ENCODE results near the gene HMGXB3.
"Not testable (repeated sequence)": the region's sequence is repeated elsewhere in the genome, so short reads cannot be mapped to it uniquely, and the experiment has no call there.

Gene HMGXB3

DNA sequence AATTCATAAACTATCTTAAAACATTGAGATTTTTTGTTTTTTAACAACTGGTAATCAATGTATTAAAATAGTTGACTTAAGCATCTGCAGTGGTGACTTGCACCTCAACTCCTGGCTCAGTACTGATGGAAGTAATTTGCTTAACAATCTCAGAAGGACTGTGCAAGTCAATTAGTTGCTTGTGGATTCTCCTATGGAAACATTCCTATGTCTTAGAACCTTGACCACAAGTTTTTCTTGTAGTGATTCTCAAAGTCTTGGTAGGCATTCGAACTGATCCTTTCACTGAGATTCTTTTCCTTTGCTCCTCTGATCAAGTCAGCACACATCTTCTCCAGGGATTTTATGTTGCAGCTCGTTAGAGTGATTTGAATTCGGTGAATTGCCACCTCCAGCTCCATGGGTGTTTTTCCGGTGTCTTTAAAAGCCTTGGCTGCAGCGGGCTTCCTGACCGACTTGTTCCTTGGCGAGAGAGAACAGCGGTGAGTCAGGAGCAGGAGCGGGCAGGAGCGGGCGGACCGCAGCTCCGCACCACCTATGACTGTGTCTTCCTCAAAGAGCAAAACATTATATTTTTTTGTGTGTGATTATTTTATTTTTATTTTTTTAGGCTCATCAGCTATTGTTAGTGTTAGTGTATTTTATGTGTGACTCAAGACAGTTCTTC lies 21.1 kb downstream of the HMGXB3 start:
- no peak for DNase-seq (ENCODE audit: low read depth)

DNA sequence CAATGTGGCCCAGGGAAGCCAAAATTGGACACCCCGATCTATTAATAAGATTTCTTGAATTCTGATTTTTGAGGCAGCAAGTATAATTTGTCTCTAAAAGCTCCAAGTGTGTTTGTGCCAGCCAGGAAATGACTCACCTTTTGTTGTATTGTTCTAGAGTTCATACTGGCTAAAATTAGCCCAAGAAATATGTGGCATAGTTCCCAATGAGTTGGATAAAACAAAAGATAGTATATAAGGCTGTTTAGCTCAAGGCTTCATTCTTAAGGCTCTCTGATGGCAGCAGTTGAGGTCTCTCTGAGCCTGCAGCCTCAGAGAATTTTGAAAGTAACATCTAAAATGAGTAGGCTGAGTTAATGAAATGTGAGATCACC lies 21.6 kb downstream of the HMGXB3 start:
- no peak for DNase-seq (ENCODE audit: low read depth)

DNA sequence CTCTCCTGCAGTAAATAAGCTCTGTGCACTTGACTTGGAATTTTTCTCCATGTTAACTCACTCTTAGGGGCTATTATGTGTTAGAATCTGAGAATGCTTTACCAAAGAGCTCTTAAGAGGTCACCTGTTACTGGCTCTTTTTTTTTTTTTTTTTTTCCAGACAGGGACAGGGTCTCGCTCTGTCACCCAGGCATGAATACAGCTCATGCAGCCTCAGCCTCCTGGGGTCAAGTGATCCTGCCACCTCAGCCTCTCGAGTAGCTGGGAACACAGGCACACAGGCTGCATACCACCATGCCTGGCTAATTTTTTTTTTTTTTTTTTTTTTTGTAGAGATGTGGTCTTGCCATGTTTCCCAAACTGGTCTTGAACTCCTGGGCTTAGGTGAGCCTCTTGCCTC lies 22.1 kb downstream of the HMGXB3 start:
- DNase-seq (ENCODE audit: low read depth), result no peak

DNA sequence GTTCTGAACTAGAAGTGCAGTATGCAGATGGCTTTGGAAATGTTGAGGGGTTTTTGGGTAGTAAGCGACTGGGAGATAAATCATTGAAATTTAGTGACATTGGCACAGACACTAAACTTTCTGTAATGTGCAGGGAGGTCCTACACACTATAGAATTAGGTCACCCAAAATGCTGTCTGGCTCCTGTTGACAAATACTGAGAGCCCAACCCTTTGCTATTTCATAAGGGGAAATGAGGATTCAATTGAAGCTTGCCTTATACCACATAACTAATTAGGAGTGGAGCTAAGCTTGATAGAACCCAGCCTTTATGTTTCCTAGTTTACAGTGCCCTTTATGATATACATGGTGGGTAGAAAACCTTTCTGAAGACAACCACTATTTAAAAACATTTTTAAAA lies 22.6 kb downstream of the HMGXB3 start:
- no peak for DNase-seq (ENCODE audit: low read depth)

DNA sequence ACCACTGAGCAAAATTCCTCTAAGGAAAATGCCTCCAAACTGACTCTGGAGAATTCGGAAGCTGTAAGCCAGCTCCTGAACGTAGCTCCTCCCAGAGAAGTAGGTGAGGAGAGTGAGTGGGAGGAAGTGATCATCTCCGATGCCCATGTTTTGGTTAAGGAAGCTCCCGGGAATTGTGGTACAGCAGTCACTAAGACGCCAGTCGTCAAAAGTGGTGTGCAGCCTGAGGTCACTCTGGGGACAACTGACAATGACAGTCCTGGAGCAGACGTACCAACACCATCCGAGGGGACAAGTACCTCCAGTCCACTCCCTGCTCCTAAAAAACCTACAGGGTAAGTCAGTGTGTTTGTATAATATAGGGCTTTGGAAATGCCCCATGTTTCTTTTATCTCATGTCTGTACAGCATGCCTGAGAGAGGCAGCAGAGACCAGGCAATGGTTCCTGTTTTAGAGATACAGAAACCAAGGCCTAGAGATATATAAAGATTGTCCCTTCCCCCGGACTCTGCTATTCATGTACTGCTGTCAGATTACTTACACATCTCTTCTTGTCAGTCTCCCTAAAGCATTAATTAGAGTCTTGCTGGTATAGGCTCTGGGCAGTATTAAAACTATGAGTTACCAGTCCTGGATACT lies 23.9 kb downstream of the HMGXB3 start:
- DNase-seq (ENCODE audit: low read depth), result no peak

DNA sequence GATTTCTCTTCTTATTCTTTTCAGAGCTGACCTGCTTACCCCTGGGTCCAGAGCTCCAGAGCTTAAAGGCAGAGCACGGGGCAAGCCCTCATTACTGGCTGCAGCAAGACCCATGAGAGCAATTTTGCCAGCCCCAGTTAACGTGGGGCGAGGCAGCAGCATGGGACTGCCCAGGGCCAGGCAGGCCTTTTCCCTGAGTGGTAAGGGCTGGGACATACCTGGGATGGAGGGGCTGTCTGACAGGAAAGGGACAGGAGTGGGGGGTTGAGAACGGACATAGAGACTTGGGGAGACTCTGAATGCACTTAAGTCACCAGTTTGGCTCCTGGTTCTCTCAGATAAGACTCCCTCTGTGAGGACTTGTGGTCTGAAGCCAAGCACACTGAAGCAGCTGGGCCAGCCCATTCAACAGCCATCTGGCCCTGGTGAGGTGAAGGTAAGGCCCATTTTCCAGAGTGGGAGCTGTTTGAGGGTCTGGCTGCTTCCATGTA lies 26.2 kb downstream of the HMGXB3 start:
- no peak for DNase-seq (ENCODE audit: low read depth)

DNA sequence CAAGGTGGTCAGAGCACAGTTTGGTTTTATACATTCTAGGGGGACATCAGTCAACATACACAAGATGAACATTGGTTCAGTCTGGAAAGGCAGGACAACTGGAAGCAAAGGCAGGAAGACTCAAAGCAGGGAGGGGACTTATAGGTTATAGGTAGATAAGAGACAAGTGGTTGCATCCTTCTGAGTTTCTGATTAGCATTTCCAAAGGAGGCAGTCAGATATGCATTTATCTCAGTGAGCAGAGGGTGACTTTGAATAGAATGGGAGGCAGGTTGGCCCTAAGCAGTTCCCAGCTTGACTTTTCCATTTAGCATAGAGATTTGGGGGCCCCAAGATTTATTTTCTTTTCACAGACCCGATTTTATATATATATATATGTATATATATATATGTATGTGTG lies 27.5 kb downstream of the HMGXB3 start:
- not testable (repeated sequence) for DNase-seq (ENCODE audit: low read depth)

DNA sequence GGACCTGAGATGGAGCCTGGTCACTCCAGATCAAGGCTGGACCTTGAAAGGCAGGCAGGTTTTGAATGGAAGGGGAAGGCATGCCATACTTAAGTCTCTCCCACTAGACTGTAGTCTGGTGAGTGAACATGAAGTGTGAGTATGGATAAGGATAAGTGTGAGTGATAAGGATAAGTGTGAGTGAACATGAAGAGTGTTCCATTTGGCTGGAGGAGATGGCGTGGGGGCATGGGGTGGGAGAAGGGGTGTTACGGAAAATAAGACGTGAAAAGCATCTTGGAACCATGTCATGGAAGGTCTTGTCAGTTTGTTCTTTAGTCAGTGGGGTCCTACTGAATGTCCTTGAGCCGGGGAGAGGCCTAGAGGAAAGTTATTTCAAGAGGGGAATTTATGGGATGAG lies 32.8 kb downstream of the HMGXB3 start:
- no peak for DNase-seq (ENCODE audit: low read depth)

DNA sequence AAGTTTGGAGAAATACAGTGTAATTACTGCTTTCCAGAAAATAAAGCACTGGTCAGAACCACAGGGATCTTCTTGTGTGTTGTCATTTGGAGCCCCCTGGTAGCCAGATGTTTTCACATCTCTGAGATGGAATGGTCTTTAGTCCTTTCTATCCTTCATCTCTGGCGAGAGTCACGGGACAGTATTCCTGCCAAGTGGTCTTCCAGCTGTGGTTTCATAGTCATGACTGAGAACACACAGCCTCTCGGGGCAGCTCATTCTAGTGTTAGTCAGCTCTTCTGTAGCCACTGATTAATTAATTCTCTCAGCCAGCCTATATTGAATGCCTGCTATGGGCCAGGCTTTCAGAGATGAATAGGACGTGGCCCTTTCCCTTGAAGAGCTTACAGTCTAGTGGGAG lies 34.1 kb downstream of the HMGXB3 start:
- DNase-seq (ENCODE audit: low read depth), result no peak

DNA sequence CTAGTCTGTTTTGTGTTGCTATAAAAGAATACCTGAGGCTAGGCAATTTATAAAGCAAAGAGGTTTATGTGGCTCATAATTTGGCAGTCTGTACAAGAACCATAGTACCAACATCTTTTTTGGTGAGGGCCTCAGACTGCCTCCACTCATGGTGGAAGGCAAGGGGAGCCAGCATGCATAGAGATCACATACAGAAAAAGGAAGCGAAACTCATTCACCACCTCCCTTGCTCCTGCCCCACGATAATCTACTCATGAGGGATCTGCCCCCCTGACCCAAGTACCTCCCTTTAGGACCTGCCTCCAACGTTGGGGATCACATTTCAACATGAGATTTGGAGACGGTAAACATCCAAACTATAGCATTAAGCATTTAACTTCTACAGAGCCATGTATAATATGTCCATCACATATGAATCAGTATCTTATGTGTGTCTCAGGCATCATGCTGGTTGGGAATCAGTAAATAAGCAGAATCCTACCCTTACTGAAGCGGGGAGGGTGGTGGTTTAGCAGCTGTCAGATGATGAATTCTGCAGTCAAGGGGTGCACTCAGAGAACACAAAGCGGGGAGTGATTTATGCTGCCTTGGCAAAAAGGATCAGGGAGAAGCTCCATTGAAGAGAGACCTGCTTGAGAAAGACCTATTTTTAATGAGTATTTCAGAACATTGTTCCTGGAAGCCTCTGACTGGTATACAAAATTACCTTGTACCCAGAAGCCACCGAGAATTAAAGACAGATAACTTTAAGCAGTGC lies 34.8 kb downstream of the HMGXB3 start:
- DNase-seq (ENCODE audit: low read depth), result no peak

DNA sequence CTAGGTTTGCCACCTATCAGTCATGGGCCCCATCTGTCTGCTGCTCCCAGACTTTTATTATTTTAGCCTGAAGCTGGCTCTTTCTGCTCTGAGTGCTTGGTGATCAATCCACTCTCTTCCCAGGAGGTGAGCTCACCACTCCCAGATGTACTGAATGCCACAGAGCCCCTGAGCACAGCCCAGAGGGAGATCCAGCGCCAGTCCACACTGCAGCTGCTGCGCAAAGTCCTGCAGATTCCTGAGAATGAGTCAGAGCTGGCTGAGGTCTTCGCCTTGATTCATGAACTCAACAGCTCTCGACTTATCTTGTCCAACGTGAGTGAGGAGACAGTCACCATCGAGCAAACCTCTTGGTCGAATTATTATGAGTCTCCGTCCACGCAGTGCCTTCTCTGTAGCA lies 36.0 kb downstream of the HMGXB3 start:
- no peak for DNase-seq (ENCODE audit: low read depth)

DNA sequence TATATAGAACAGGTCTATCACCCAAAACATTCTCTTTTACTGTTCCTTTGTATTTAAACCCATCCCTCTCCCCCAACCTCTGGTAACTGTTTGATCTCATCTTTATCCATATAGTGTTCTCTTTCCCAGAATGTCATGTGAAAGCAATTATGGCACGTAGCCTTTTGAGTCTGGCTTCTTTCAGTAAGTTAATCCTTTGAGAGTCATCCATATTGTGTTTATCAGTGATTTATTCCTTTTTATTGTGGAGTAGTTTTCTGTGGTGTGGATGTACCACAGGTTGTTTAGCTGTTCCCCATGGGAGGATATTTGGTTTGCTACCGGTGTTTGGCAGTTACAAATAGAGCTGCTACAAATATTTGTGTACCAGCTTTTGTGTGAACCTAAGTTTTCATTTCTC lies 38.0 kb downstream of the HMGXB3 start:
- DNase-seq (ENCODE audit: low read depth), result no peak

DNA sequence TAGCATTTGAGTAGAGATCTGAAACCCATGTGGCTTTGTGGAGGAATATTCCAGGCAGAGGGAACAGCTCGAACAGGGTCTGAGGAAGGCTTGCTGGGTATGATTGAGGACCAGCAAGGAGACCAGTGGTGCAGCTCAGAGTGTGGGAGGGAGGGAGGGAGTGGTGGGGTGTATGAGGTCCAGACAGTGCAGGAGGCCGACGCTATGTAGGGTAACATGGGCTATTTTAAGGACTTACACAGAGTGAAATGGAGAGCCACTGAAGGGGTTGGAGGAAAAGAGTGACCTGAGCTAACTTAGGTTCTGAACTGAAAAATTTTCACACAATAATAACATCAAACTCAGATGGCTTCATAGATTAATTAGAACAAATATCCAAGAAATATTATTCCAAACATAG lies 41.9 kb downstream of the HMGXB3 start:
- DNase-seq (ENCODE audit: low read depth), result no peak

DNA sequence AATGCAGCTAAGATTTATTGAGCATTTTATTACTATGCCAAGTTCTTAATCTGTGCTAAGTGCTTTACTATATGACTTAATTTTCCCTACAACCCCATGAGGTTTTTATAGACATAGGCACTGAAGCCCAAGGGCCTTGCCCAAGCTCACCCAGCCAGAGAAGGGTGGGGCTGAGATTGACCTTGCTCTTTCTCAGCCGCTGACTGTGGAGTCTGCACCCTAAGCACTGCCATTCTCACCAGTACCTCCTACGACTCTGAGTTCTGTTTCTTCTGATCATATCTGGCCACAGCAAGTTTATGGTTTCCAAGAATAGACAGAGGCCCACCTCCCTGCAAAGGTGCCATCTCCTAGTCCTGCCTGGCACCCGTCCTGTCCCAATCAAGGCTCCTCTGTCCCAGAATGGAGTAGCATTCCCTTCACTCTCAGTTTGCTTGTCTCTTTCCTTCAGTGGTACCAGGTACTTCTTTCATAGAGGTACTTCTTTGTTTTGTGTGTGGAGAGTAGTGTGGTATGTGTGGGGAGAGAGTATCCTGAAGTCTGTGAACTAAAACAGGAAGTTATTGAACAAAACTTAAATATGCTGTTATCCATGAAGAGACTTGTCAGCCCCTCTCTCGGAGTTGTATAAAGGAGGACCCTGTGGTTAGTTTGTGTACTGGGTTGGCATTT lies 43.3 kb downstream of the HMGXB3 start:
- no peak for DNase-seq (ENCODE audit: low read depth)

DNA sequence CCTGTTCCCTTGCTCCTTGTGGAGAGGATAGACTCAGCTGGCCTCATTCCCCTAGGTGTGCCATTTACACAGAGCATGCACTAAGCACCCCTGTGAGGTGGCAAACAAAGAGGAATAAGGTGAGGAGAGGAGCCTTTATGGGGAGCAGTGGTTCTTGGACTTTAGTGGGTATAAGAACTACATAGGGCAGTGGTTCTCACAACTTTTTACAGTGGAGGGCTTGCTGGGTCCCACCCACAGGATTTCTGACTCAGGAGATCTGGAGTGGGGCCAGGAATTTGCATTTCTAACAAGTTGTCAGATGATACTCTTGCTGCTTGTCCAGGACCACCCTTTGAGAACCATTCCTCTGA lies 43.8 kb downstream of the HMGXB3 start:
- no peak for DNase-seq (ENCODE audit: low read depth)

DNA sequence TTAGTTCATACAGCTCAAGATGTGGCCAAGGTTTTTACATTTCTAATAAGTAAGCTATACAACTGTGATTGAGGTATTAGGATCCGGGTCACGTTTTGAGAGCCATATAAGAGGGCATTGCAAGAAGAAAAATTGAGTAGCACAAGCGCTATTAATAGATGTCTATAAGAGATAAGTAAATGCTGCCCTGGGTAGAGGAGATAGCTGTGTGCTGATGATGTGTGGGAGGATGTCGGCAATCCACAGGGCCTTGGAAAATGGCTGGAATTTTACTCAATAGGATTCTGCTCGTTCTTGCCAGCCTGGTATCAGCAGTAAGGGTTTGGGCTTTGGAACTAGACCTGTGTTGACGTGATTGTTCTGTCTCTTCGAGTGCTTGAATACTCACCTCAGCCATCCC lies 44.2 kb downstream of the HMGXB3 start:
- DNase-seq (ENCODE audit: low read depth), result no peak

DNA sequence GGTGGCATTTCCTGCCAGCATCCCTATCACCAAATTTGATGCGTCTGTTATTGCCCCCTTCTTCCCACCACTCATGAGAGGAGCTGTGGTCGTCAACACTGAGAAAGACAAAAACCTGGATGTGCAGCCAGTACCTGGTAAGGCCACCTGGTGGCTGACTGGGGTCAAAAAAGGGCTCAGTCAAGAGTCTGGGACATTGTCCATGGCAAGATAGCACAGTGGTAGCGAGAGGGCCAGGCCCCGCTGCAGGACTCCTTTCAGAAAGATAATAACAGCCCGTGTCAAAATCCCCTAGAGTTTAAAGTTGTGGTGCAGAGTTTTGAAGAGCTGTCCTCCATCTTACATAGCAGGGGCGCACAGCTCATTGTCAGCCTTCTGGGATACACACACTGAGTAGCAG lies 45.0 kb downstream of the HMGXB3 start:
- DNase-seq (ENCODE audit: low read depth), result no peak

DNA sequence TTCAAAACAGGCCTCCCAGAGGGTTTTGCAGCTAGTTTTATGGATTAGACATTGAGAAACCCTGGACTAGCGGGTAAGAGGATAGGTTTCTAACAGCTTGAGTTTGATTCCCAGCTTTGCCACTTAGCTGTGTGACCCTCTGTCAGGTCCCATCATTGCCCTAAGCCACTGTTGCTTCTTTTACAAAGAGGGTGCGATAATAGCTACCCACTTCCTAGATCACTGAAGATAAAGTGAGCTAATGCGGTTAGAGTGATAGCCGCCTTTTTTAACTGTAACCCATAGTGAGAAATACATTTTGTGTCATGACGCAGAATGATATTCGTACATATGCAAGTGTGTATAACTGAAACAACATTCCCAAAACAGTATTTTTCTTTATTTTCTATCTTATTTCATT lies 45.5 kb downstream of the HMGXB3 start:
- DNase-seq (ENCODE audit: low read depth), result no peak

DNA sequence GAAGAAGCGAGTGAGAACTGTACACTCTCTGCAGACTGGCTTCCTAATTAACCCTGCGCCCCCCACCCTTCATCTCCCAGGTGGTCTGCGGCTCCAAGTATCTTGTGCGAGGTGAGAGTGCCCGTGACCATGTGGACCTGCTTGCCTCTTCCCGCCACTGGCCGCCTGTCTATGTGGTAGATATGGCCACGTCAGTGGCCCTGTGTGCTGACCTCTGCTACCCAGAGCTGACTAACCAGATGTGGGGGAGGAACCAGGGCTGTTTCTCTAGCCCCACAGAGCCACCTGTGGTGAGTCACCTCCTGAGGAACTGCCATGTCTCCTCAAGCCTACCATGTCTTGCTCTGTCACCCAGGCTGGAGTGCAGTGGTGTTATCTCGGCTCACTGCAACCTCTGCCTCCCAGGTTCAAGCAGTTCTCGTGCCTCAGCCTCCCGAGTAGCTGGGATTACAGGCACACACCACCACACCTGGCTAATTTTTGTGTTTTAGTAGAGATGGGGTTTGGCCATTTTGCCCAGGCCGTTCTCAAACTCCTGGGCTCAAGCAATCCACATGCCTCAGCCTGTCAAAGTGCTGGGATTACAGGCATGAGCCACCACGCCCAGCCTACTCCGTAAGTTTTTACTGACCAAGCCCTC lies 49.8 kb downstream of the HMGXB3 start:
- DNase-seq (ENCODE audit: low read depth), result not testable (repeated sequence)

DNA sequence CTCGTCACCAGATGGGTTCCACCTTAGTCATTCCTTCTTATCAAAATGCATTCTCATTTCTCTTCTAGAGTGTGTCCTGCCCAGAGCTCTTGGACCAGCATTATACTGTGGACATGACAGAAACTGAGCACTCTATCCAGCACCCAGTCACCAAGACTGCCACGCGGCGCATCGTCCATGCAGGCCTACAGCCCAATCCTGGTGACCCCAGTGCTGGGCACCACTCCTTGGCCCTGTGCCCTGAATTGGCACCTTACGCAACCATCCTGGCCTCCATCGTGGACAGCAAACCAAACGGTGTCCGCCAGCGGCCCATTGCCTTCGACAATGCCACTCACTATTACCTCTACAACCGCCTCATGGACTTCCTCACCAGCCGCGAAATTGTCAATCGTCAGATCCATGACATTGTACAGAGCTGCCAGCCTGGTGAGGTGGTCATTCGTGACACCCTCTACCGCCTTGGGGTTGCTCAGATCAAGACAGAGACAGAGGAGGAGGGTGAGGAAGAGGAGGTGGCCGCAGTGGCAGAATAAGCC lies 51.2 kb downstream of the HMGXB3 start:
- no peak for DNase-seq (ENCODE audit: low read depth)

DNA sequence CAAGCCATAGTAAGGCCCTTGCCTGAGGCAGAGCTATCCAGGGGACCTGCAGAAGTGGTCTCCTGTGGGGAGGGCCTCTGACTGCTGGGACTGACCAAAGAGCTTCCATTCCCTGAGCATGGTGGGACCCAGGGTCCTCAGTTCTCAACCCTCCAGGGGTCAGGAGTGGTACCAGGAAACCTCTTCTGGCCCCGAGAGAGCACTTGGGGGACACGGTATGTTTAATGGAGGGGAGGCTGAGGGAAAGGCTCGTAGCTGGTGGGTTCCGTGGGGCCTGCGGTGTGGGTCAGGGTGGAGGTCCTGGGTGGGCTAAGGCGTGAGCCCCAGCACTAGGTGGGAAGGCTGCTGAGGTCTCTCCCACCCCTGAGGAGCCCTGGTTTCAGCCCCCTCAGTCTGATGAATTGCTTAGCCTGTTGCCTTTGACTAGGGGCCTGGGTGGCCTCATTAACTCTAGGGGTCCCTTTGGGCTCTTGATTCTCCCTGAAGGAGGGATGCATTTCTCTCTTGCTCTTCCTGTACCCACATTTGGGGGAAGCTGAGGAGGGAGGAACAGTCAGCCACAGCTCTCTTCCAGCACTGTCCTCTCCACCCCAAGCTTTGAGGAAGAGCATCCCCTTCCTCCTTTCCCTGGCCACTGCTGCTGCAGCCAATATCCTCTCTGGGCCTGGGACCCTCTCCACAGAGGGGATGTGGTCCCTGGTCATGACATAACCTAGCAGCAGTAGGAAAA lies 51.9 kb downstream of the HMGXB3 start:
- no peak for DNase-seq (ENCODE audit: low read depth)
